ENCODE data around the gene PTPRM. TPM values are rescaled to one million over a fixed set of nuclear protein-coding genes. Genes with fewer than 3 reads are reported as not detected.

PTPRM gene
- total RNA-seq, 1 experiment from 2014 or later: 6.2 TPM

DNA sequence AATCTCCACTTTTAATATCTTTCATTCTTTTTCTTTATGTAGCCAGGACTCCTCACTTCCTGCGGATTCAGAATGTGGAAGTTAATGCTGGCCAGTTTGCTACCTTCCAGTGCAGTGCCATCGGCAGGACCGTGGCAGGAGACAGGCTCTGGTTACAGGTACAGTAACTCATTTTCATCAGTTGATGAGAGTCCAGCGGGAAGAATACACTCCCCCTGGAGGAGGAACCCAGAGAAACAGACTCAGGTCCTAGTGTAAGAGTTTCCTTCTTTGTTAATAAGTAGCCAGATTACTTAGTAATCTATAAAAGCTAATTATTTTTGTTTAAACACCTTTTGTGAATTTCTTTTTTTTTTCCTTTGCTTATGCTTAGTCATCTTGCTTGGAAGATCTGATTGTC lies 359.4 kb downstream of the PTPRM start:
- Histone ChIP-seq H2AK5ac (ENCODE audit: insufficient read length, low read length) (no peak overlapping the region), H3K79me2 (ENCODE audit: insufficient read depth, low read length) (no peaks in the 10 kb centered on the region), H4K20me1 (ENCODE audit: control insufficient read depth, insufficient read depth, insufficient read length) (no peaks in the 10 kb centered on the region), H3K14ac (ENCODE audit: insufficient read depth, low read length) (no peak overlapping the region), H3K4ac (ENCODE audit: low read depth, low read length) (no peak overlapping the region), H3K27me3 (ENCODE audit: insufficient read depth, low read length) (no peaks in the 10 kb centered on the region), H3K27ac (ENCODE audit: insufficient read length, low read depth, low read length) (no peak overlapping the region), H4K91ac (ENCODE audit: insufficient read length, low read depth, low read length) (no peak overlapping the region), H4K5ac (ENCODE audit: insufficient read length, low read depth, low read length) (no peak overlapping the region), H3K79me1 (ENCODE audit: insufficient read depth, low read depth, low read length, poor library complexity, severe bottlenecking) (no peaks in the 10 kb centered on the region), H3T11ph (ENCODE audit: low read length) (no peak overlapping the region), H2BK5ac (ENCODE audit: insufficient read length, low read length) (no peak overlapping the region), H2BK20ac (ENCODE audit: low read depth, low read length, poor library complexity, severe bottlenecking) (no peak overlapping the region), H2BK15ac (ENCODE audit: low read depth, low read length) (no peak overlapping the region), H3K9ac (ENCODE audit: extremely low read depth, insufficient read length, low read length) (no peak overlapping the region), H3K18ac (ENCODE audit: insufficient read length, low read depth, low read length) (no peak overlapping the region), H3K56ac (ENCODE audit: insufficient read length, low read depth, low read length) (no peak overlapping the region), H3K4me1 (ENCODE audit: insufficient read depth, low read length) (peaks cover 3% of the 10 kb centered on the region; the same call in 1 of the 2 replicates), H3K23me2 (ENCODE audit: insufficient read length, low read depth, low read length, poor library complexity, severe bottlenecking) (no peaks in the 10 kb centered on the region), H2BK12ac (ENCODE audit: insufficient read length, low read depth, low read length) (no peak overlapping the region), H3K4me2 (ENCODE audit: insufficient read depth, insufficient read length, low read length) (no peak overlapping the region), H3K23ac (ENCODE audit: insufficient read length, low read depth, low read length) (no peak overlapping the region), H2BK120ac (ENCODE audit: low read depth, low read length, poor library complexity, severe bottlenecking) (no peak overlapping the region), H2AFZ (ENCODE audit: low read length) (no peak overlapping the region), H4K8ac (replicated peaks; ENCODE audit: insufficient read length, low read depth, low read length) (no peak overlapping the region), H3K9me3 (ENCODE audit: control insufficient read depth, low read depth, low read length) (no peaks in the 10 kb centered on the region)
- H3K9me3 Mint-ChIP-seq: 0 out of 5 replicates have a peak, but pooled peaks cover 0 to 3% of the 10 kb centered on the region in 2 experiments
- H3K4me3 Mint-ChIP-seq: no peak overlapping the region
- peaks cover 4% of the 10 kb centered on the region in 2 experiments; a peak in 3 of 4 replicates for H3K4me1 Mint-ChIP-seq
- DNase-seq: peak; percentile 43
- H3K27ac Mint-ChIP-seq: no peak overlapping the region
- WGBS (ENCODE audit: extremely low coverage, insufficient read length, low lambda C conversion rate): no CpG with 5 or more reads among the region's 4 CpGs
- TF ChIP-seq, protein P1, sequence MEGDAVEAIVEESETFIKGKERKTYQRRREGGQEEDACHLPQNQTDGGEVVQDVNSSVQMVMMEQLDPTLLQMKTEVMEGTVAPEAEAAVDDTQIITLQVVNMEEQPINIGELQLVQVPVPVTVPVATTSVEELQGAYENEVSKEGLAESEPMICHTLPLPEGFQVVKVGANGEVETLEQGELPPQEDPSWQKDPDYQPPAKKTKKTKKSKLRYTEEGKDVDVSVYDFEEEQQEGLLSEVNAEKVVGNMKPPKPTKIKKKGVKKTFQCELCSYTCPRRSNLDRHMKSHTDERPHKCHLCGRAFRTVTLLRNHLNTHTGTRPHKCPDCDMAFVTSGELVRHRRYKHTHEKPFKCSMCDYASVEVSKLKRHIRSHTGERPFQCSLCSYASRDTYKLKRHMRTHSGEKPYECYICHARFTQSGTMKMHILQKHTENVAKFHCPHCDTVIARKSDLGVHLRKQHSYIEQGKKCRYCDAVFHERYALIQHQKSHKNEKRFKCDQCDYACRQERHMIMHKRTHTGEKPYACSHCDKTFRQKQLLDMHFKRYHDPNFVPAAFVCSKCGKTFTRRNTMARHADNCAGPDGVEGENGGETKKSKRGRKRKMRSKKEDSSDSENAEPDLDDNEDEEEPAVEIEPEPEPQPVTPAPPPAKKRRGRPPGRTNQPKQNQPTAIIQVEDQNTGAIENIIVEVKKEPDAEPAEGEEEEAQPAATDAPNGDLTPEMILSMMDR (conservative IDR thresholded peaks at IDR 0.05): peak; percentile 67
- H3K36me3 Mint-ChIP-seq (ENCODE audit: insufficient read depth in 1 of 3, low read depth in 3 of 3): no peaks in the 10 kb centered on the region
- H3K27me3 Mint-ChIP-seq (ENCODE audit: low read depth): no peaks in the 10 kb centered on the region
